Stimulated activated CD8-positive, alpha-beta memory T cell treated with anti-CD3 and anti-CD28 coated beads, Interleukin-4, amount 100 ng/mL, for 4 hours (primary cell): Measurements from ENCODE around the gene CHPT1.
"Not testable (repeated sequence)": the region's sequence is repeated elsewhere in the genome, so short reads cannot be mapped to it uniquely, and the experiment has no call there.

Experiments
- DNase-seq, 2 donors: peaks; one replicate each; pipeline ENCODE4 v3.0.0-alpha.2; 2020; ENCODE audit warnings: low read depth in 2 of 2, low spot score in 1 of 2

Gene CHPT1

GRCh38 chr12:101719566-101719965 is 22.1 kb downstream of the CHPT1 start:
- no peak for DNase-seq

GRCh38 chr12:101720118-101720517 is 22.7 kb downstream of the CHPT1 start:
- no peak for DNase-seq

GRCh38 chr12:101722392-101722791 is 25.0 kb downstream of the CHPT1 start:
- DNase-seq: no peak

- no peak for DNase-seq
Measured at GRCh38 chr12:101727098-101727497, 29.7 kb downstream of the CHPT1 start.

GRCh38 chr12:101729842-101730241 is 32.4 kb downstream of the CHPT1 start:
- no peak for DNase-seq

- no peak for DNase-seq
Measured at GRCh38 chr12:101732318-101732717, 34.9 kb downstream of the CHPT1 start.

- no peak for DNase-seq
Measured at GRCh38 chr12:101733166-101733565, 35.7 kb downstream of the CHPT1 start.

- not testable (repeated sequence) for DNase-seq
Measured at GRCh38 chr12:101734482-101734881, 37.0 kb downstream of the CHPT1 start.

GRCh38 chr12:101737476-101737875 is 40.0 kb downstream of the CHPT1 start:
- DNase-seq: no peak

- DNase-seq: no peak
Measured at GRCh38 chr12:101738920-101739665, 41.7 kb downstream of the CHPT1 start, which contains the start of gene SYCP3. TSS of gene SYCP3 (minus strand) at chr12:101739462. CDS start at chr12:101737935, 1,527 bp downstream.

- DNase-seq: no peak
Measured at GRCh38 chr12:101740566-101740965, 43.1 kb downstream of the CHPT1 start.

- no peak for DNase-seq
Measured at GRCh38 chr12:101740980-101741379, 43.5 kb downstream of the CHPT1 start.

- DNase-seq: no peak
Measured at GRCh38 chr12:101743242-101743641, 45.8 kb downstream of the CHPT1 start.

GRCh38 chr12:101743724-101744472 is 46.5 kb downstream of the CHPT1 start:
- no peak for DNase-seq

GRCh38 chr12:101745481-101745880 is 48.0 kb downstream of the CHPT1 start:
- no peak for DNase-seq

GRCh38 chr12:101746196-101746595 is 48.8 kb downstream of the CHPT1 start:
- no peak for DNase-seq

GRCh38 chr12:101746661-101747060 is 49.2 kb downstream of the CHPT1 start:
- no peak for DNase-seq

GRCh38 chr12:101747697-101748096 is 50.3 kb downstream of the CHPT1 start:
- no peak for DNase-seq

- DNase-seq: no peak
Measured at GRCh38 chr12:101748907-101749306, 51.5 kb downstream of the CHPT1 start.

- DNase-seq: no peak
Measured at GRCh38 chr12:101749657-101750056, 52.2 kb downstream of the CHPT1 start.

- no peak for DNase-seq
Measured at GRCh38 chr12:101750152-101750551, 52.7 kb downstream of the CHPT1 start.

- no peak for DNase-seq
Measured at GRCh38 chr12:101759396-101760047, 62.1 kb downstream of the CHPT1 start.
